ENCODE measurements around the gene TARS1. TPM values are rescaled to one million over a fixed set of nuclear protein-coding genes. Genes with fewer than 3 reads are reported as not detected.
"Not testable (repeated sequence)": the region's sequence is repeated elsewhere in the genome, so short reads cannot be mapped to it uniquely, and the experiment has no call there.

Gene TARS1
- total and polyA plus RNA-seq, 9 donors: 34.1 to 176 (median 48.9) TPM

GRCh38 chr5:33509036-33509435, 68.3 kb downstream of the TARS1 start:
- no peak overlapping the region for H3K4me3 ChIP-seq
- no peak overlapping the region for H3K27ac ChIP-seq
- no peak for TF ChIP-seq POLR2A (IDR thresholded peaks at IDR 0.05)
- no peak for TF ChIP-seq EP300 (IDR thresholded peaks at IDR 0.05)
- TF ChIP-seq, protein P1, sequence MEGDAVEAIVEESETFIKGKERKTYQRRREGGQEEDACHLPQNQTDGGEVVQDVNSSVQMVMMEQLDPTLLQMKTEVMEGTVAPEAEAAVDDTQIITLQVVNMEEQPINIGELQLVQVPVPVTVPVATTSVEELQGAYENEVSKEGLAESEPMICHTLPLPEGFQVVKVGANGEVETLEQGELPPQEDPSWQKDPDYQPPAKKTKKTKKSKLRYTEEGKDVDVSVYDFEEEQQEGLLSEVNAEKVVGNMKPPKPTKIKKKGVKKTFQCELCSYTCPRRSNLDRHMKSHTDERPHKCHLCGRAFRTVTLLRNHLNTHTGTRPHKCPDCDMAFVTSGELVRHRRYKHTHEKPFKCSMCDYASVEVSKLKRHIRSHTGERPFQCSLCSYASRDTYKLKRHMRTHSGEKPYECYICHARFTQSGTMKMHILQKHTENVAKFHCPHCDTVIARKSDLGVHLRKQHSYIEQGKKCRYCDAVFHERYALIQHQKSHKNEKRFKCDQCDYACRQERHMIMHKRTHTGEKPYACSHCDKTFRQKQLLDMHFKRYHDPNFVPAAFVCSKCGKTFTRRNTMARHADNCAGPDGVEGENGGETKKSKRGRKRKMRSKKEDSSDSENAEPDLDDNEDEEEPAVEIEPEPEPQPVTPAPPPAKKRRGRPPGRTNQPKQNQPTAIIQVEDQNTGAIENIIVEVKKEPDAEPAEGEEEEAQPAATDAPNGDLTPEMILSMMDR (IDR thresholded peaks at IDR 0.05): no peak
- no peaks in the 10 kb centered on the region for H3K36me3 ChIP-seq
- intact Hi-C loops (cut with DNase I): no loop called here
- no peak for DNase-seq
- no peaks in the 10 kb centered on the region for H3K27me3 ChIP-seq
- H3K4me1 ChIP-seq (ENCODE audit: insufficient read depth): no peaks in the 10 kb centered on the region
- WGBS, 3 donors: 63 to 76% (median 67%) methylated on average over 3 of the region's 3 CpGs
- H3K9me3 ChIP-seq: no peaks in the 10 kb centered on the region

- no peaks in the 10 kb centered on the region for H3K4me1 ChIP-seq (ENCODE audit: insufficient read depth)
- TF ChIP-seq POLR2A (IDR thresholded peaks at IDR 0.05) (no peak), EP300 (IDR thresholded peaks at IDR 0.05) (no peak)
- TF ChIP-seq, protein P1 (IDR thresholded peaks at IDR 0.05): no peak
- H3K9me3 ChIP-seq: no peaks in the 10 kb centered on the region
- 63 to 95% (median 77%) methylated on average over 3 of the region's 3 CpGs for WGBS, 3 donors
- intact Hi-C loops (cut with DNase I): no loop called here
- no peaks in the 10 kb centered on the region for H3K27me3 ChIP-seq
- H3K27ac ChIP-seq: no peak overlapping the region
- no peak for DNase-seq
- H3K36me3 ChIP-seq: no peaks in the 10 kb centered on the region
- H3K4me3 ChIP-seq: no peak overlapping the region
Measured at GRCh38 chr5:33513462-33514185, 72.9 kb downstream of the TARS1 start.

- WGBS, 3 donors: 95 to 98% (median 97%) methylated on average over 27 to 32 of the region's 32 CpGs
- H3K27ac ChIP-seq; H3K36me3 ChIP-seq; H3K4me1 ChIP-seq (ENCODE audit: insufficient read depth); H3K27me3 ChIP-seq; H3K4me3 ChIP-seq; intact Hi-C loops (cut with DNase I); DNase-seq; H3K9me3 ChIP-seq: not testable (repeated sequence)
Measured at GRCh38 chr5:33515366-33515765, 74.6 kb downstream of the TARS1 start.

DNA sequence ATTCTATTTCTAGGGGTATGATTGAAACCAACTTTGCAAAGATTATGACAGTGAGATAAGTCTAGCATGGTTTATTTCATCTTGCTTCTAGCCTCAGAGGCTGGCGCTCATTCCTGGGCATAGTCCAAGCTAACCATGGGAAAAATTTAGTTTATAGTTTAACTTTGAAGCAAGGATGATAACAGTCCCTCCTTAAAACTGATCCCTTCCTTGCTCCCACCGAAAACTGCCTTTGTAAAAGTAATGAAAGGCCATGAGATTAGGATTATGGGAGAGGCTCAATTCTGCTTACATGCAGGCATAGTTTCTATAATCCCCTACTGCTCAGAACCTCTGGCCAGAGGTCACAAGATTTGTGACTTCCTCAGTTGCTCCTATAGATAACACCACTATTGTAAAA, 75.7 kb downstream of the TARS1 start:
- no peak overlapping the region for H3K4me3 ChIP-seq
- no peaks in the 10 kb centered on the region for H3K4me1 ChIP-seq (ENCODE audit: insufficient read depth)
- no peaks in the 10 kb centered on the region for H3K27me3 ChIP-seq
- TF ChIP-seq, protein P1 (IDR thresholded peaks at IDR 0.05): no peak
- no peak for TF ChIP-seq POLR2A (IDR thresholded peaks at IDR 0.05)
- TF ChIP-seq EP300 (IDR thresholded peaks at IDR 0.05): no peak
- DNase-seq: no peak
- no peaks in the 10 kb centered on the region for H3K9me3 ChIP-seq
- intact Hi-C loops (cut with DNase I): no loop called here
- no peaks in the 10 kb centered on the region for H3K36me3 ChIP-seq
- no peak overlapping the region for H3K27ac ChIP-seq
- WGBS, 3 donors: 7 to 13% (median 12%) methylated on average over 2 of the region's 2 CpGs

Data from ovary (tissue), 9 donors.